ENCODE results near the gene FGF14.
"Not testable (repeated sequence)": the region's sequence is repeated elsewhere in the genome, so short reads cannot be mapped to it uniquely, and the experiment has no call there.

The FGF14 gene

DNA sequence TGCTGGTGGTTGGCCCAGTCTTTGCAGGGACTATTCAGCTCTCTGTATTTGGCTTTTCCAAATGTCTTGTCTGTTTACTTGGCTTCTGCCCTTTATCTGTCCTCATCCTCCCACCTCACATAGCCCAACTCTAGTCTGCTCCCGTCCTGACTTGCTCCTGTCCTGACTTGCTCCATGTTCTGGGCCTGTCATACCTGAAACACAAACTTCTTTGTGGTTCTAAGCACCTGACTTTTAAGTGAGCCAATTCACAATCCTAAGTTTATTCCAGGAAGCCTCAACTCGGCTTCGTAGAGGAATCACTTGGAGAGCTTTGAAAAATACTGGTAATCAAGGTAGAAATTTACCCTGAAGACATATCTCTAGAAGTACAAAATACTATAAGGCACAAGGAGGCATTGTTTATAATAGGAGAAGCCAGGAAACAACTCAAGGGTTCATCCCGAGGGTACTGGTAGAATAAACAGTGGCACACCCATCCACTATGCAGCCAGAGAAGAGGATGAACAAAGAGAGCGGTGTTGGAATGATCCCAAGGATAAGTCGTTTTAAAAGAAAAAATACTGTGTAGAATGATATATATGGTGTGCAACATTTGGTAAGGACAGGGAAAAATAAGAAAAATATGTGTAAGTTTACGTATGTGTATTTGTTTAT is 284.5 kb downstream of the FGF14 start:
- no peak for DNase-seq

DNA sequence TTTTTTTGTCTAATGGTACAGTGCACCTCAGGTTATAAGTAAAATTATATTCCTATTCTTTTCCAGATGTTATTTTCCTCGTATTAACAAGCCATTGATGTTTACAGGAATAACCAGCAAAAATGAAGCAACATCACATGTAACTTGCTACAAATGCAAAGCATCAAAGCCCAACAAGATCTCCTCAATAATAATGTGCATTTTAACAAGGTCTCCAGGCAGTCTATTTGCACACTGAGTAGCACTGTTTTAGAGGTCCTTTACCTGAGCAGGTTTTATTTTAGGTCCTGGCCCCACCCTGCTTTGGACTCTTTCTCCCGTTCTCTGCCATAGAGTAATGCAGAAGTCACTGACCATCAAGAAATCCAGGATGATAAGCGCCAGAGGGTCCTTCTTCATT is 298.4 kb downstream of the FGF14 start:
- no peak for DNase-seq

DNA sequence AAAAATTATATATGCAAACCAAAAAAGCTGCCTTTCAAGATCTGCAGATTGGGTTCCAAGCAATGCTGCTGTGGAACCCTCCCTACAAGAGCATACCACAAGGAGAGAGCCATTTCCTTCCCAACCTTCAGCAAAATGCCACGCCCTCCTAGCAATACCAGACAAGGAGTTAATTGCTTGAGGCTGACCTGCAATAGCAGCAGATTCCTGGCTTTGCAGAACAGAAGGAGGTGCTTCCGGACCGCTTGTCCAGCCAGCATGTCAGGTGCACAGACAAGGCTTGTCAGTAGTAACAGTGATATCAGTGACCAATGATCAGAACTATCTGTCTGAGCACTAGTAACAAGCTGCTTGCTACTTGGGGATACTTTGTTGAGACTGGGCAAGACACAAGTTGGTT is 301.6 kb downstream of the FGF14 start:
- DNase-seq = no peak

DNA sequence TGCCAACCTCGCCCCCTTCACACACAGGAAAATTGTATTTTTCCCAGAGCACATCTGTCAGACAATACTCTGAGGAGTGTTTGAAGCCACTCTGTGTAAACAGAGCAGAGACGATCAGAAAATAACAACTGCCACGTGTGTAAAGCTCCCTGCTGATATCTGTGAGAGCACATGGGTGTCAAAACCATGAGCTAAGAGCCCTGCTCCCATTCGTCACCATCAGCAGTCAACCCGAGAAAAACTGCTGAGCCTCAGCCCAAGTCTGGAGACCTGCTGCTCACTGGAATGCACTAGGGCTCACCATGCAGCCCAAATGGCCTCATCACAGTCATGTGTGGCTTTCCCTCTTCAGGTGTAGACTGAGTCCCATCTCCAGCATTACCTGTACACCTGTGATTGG is 304.1 kb downstream of the FGF14 start:
- DNase-seq = no peak

DNA sequence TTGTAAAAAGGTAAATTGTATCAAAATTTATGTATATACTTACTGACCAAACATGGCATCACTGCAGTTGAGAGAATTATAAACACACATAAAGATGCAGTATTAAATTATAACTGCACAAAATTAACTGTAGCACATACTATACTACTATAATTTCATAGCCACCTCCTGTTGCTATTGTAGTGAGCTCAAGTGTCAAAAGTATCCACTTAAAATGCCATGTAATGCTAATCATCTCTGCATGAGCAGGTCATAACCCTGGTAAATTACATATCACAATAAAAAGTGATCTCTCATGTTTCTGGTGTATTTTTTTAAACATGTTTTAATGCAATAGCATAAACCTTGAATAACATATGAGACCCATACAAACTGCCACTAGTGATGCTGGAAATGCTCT is 308.6 kb downstream of the FGF14 start:
- DNase-seq = not testable (repeated sequence)

DNA sequence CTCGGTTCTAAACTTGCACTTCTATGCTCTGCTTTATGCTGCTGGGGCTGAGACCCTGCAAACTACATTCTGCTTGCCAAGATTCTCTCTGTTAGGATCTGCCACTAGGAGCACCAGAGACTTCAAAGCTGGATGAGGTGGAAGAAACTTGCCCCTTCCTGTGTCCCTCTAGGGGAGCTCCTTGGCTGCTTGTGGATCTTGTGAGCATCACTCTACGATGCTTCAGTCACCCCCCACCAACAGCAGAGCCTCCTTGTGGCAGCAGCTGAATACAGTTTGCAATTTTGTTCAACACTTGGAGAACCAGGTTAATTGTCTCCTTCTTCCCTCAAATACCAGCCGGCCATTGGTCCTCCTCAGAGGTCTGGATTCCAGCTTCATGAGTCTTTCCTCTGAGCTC is 310.6 kb downstream of the FGF14 start:
- DNase-seq = peak; percentile 10

DNA sequence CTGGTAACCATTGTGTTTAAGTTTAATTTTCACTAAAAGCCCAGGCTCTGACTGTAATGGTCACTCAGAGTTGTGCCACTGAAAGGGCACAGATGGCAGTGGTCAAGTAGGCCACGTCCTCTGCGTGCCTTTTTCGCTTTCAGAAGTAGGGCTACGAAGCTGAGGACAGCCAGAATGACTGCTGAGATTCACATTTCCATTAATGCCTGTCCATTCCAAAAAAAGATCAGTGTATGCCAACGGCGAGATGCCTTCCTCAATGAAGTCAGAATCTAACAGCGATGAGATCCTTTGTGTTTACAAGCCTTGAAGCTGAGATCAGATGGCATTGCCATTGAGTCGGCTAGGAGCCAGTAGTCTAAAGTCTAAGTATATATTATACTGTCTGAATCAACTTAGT is 311.3 kb downstream of the FGF14 start:
- DNase-seq = no peak

DNA sequence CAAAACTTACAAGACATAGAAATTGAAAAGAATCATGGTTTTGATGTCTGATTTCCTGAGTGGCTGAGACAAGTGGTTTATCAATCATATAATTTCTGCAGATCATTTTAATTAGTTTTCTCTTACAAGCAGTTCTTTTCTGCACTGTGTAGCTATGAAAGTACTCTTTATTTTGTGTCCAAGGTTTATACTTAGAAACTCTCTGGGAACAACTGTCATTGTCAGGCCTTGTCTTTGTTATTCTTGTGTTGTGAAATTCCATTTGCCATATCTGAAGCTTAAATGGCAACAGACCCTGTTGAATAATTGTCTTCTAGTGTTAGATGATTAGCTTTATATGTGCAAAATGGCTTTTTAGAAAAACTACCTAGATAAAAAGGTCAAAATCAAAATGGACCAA is 312.1 kb downstream of the FGF14 start:
- no peak for DNase-seq

DNA sequence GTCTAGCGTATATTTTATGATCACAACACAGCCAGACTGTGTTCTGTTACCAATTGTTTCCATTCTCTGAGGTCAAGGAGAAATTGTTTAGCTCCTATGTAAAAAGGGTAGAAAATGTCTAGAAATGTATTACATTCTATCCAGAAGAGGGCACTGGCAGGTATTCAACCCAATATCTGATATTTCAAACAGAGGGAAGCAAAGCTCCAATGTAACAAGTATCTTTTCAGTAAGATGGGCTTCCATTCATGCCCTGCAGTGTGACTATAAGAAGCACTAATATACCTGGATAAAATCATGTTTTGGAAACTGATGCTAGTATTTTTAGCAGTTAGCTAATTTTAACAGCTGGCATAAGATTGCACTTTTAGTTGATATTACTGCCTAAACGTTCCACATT is 312.7 kb downstream of the FGF14 start:
- peak; percentile 3 for DNase-seq

DNA sequence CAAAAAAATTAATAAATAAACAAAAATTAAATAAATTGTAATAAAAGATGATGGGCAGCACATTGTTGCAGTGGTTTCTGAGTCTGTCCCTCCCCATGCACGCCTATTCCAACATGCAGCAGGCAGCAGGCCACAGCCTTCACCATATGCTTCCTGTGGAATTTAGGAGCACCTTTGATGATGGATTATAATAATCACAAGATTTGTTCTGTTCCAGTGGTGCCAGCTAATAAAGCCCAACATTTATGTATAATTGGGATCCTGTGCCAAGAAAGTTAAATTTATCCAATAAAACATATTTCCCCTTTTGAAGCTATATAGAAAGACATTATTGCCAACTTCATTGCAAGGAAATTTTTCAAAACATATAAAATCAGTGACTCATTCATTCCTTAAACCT is 328.6 kb downstream of the FGF14 start:
- no peak for DNase-seq

DNA sequence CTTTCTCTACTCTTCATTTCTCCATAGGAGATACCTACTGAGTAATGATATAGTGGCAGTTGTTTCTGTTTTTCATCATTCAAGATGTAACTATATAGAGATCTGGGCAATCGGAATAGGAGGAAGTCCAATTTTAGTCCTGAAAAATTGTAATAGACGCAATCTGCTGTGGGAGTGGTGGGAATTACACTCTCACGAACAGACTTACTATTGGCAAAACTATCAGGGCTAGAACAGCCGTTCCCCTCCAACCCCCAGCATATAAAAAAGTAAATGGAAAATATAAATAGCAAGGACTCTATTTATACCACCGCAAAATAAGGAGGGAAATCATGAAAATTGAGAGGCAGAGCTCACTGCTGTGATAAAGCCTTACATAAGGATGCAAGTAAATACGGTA is 330.1 kb downstream of the FGF14 start:
- DNase-seq = no peak

DNA sequence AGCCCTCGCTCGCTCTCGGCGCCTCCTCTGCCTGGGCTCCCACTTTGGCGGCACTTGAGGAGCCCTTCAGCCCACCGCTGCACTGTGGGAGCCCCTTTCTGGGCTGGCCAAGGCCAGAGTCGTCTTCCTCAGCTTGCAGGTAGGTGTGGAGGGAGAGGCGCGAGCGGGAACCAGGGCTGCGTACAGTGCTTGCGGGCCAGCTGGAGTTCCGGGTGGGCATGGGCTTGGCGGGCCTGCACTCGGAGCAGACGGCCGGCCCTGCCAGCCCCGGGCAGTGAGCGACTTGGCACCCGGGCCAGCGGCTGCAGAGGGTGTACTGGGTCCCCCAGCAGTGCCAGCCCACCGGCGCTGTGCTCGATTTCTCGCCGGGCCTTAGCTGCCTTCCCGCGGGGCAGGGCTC is 333.5 kb downstream of the FGF14 start:
- DNase-seq = not testable (repeated sequence)

DNA sequence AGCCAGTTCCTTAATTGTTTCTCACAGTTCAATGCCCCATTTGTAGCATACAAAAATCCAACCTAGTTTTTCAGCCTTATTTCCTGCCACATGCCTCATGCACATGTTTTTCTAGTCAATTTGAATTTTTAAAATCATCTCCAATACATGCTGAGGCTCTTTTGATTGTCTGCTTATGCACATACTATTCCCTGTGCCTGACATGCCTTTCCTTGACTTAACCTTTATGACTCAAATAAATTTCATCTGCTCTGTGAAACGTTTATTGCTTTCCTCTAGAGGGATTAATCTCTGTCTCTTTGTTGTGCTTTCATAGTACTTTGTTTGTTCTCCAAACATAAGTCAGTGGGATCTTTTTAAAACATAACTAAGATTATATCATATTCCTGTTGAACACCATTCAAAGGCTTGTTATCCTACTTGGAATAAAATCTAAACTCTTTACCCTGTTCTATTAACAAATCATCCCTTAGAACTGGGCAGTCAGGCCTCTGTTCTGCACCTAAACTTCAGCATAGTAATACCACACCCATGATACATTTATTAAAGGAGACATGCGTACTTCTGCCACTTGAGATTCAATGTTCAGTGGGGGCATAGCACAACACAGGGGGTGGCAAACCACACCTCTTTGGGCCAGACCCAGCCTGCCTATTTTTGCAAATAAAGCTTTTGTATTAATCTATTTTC is 346.6 kb downstream of the FGF14 start:
- DNase-seq = no peak

DNA sequence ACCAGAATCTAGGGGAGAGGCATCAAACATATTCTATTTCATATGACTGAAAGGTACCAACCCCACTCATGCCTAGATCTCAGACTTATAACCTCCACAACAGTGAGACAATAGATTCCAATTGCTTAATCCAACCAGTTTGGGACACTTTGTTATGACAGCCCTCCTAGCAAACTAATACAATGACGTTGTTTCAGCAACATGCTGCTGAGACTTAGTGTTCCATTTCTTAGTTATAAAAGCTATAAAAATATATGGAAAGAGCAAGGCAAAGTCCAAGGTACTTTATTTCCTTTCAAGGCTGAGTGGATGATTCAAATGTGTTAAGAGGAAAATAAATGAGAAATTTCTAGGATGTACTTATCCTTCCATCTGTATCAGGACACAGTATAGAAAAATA is 352.0 kb downstream of the FGF14 start:
- DNase-seq = no peak

DNA sequence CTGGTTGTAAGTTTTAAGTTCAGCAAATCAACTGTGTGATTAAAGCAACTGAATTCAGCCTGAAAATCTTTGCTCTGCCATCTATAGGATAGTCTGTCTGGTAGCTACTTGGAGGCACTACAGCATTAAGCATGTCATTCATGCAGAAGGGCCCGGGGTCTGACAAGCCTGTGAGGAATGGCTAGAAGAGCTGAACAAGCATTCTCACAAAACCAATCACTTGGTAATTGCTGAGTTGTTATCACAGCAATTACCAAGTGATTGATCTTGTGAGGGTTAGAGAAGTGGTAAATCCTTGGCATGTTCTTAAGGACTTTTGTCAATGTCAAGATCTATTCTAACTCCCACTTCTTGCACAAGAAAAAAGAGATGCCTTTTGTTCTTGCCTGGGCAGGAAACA is 356.1 kb downstream of the FGF14 start:
- DNase-seq = no peak

DNA sequence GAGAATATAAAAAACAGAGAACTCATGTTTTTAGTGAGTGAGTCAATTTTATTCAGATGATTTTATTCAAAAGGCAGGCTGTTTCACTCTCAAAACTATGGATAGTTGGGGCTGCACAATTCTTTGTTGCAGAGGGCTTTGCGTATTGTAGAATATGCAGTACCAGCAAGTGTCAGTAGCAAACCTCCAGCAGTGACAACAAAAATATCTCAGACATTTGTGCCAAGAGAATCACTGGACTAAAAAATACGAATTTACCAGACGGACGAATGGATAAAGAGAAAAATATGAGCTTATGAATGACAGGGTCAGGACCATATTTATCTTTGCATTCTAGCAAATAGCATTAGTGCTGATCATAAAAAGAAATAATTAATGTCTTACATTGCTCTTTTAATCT is 359.1 kb downstream of the FGF14 start:
- DNase-seq = no peak

DNA sequence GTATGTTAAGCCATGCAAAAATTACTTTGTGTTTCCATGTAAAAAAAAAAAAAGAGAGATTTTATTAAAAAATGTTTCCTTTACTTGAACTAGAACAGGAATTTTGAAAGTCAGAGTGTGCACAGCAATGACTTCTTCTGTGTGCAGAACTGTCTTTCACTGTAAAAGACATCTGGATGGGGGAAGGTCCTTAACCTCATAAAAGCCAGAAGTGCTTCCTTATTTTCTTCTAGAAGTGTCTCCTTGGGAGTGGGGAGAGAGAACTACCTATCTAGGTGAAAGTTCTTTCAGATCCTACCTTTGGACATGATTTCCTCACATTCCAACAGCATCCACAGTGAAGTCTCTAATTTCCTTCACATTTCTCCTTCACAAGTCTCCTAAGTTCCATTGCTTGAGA is 360.3 kb downstream of the FGF14 start:
- DNase-seq = no peak

DNA sequence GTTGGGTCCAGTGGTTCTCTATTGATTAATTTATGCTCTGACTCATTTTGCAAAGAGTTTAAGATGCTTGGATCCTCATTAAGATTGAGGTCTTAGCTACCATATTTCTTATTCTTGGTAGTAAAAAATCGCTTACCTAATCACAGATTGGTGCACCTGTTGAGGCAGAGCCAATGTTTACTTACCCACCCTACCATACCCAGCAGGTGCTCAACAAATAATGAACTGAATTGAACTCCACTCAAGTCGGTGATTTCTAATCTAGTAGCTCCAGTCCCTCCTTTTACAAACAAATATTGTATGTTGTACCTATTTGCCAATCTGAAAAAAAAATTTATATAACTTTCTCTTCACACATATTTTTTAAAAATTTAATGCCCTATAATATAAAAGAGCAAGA is 361.0 kb downstream of the FGF14 start:
- DNase-seq = no peak

DNA sequence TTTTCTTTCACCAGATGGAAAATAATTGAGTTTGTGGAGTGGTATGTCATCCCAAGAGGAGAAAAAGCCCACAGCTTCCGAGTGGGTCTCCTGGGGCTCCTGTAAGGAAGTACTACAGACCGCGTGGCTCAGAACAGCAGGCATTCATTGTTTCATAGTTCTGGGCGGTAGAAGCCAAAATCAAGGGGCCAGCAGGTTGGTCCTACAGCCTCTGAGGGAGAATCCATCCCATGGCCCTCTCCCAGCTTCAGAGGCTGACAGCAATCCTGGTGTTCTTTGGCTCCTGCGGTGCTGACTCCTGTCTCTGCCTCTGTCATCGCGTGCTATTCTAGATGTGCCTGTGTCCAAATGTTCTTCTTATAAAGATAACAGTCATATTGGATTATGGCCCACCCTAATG is 362.6 kb downstream of the FGF14 start:
- DNase-seq = no peak

DNA sequence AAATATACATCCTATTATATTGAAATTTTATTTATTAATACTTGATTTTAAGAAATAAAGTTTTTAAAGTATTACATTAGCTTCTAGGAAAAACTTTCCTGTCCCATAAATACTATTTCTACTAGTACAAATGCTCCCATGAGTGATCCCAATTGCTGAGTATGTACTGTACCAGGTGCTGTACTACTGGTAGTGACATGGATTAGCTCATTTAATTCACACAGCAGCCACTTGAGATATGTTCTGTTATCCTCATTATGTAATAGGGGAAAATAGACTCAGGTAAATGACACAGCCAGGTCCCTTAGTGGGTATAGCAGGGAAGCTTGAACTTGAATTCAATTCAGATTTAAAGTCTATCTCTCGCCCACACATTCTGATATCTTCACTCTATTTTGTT is 363.1 kb downstream of the FGF14 start:
- no peak for DNase-seq

DNA sequence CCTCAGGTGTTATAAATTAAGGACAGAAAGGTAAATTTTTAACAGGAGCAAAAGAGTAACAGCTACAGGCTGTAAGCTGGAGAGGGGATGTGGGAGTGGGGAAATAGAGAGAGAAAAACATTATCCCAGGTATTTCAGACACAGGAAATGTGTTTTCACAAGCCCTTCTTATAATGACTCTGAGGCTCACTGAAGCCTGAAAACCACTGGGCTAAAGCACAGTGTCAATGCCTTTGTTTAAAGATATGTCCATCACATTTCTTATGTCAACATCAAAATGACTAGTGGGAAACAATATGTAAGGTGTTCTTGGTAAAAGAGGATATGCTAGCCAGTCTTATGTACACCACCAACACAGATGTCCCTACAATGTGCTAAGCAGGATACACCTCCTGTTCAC is 365.9 kb downstream of the FGF14 start:
- DNase-seq = peak; percentile 77

DNA sequence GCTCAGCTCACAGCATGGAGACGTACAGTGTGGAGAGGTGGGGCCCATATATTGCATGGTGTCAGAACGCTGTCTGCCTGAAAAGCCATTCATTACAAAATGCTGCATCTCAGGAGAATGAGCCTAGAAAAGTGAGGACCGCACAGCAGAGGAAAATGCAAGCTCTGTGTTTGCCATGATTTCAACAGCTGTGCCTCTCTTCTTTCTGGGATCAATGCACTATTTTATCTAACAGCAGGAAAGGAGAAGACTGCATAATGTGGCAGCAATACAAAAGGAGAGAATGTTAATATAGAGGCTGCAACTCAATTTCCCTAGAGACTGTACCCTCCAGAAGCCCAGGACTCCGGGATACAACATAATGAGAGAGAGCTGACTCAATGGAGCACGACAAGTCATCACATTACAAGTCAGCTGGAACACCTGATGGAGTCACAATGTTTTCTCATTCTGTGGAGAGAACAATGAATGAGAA is 368.0 kb downstream of the FGF14 start:
- DNase-seq = peak; percentile 68

DNA sequence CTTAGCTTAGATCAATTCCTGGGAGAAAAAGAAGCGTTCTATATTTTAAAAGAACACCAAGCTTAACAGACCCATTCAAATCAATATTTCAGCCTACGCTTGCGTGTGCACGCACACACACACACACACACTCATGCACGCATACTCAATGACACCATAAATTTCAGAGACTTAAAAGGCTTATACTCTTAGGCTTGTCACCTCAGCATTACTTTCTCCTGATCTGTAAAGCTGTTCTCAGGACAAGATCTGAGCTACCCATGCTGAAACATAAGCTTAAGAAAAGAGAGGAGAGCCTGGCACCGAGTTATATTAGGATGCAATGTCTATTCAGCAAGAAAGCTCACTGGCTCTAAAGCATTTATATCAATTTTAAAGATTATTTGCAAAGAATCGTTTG is 368.5 kb downstream of the FGF14 start:
- DNase-seq = no peak

DNA sequence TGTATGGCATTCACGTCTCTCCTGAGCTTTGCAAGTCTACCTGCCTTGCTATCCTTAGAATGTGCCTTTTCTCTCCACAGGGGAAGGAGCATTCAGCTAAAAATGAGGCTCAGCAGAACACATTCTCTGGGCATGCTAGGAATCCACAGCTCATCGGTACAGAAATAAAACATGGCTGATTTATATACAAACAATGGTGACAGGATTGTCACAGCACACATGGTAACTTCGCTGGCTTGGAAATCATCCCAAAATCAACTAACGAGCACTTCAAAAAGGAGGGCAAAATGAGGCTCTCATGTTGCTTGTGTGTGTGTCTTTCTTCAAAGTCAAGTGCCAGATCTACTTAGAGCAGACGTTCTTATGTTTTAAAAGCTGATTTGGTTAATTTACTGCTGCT is 373.0 kb downstream of the FGF14 start:
- no peak for DNase-seq

DNA sequence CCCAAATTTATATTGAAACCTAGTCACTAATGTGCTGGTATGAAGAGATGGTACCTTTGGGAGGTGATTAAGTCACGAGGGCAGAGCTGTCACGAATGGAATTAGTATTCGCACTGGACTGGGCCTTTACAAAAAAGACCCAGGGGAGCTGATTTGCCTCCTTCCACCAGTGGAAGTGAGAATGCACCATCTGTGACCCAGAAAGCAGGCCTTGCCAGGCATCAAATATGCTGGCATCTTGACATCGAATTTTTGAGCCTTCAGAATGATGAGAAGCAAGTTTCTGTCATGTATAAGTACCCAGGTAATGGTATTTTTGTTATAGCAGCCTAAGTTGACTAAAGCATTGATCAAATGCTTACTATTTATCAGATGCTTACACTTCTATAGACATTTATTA is 373.6 kb downstream of the FGF14 start:
- DNase-seq = no peak

Measured in kidney glomerular epithelial cell (primary cell).